ENCODE data around the gene CFAP210.

GRCh38 chr2:169670937-169671336, 23.3 kb downstream of the CFAP210 start:
- TF ChIP-seq TAF1 (IDR thresholded peaks at IDR 0.05; ENCODE audit: borderline replicate concordance, low read depth, low read length) (no peak), POLR2AphosphoS5 (IDR thresholded peaks at IDR 0.05; ENCODE audit: low read depth, low read length) (no peak), POLR2A (IDR thresholded peaks at IDR 0.05; ENCODE audit: low read depth, low read length) (no peak)
